Measurements from ENCODE around the gene DNAH1.

GRCh38 chr3:52291508-52292181 is 24.5 kb upstream of the DNAH1 start:
- TF ChIP-seq CTCF (IDR thresholded peaks at IDR 0.05) (peak in 3 of 5 experiments; percentile 8 to 37 (median 20)), POLR2A (IDR thresholded peaks at IDR 0.05) (no peak), EP300 (IDR thresholded peaks at IDR 0.05) (no peak)
